AG09309 (cell line): ENCODE data around the gene FES.

ENCODE experiments used
- DNase-seq: peaks from one replicate; pipeline ENCODE4 v3.0.0-alpha.2; 2010; ENCODE audit warnings: low read depth
- H3K4me3 ChIP-seq: 2 replicates; pipeline ENCODE4 v1.5.1; 2011; ENCODE audit warnings: mild to moderate bottlenecking, low read depth, low read length, moderate library complexity; ENCODE audit not compliant: control insufficient read depth
- CTCF ChIP-seq: IDR thresholded peaks from 2 replicates; pipeline ENCODE4 v1.5.1; 2011; ENCODE audit warnings: mild to moderate bottlenecking, low read depth, low read length, inconsistent platforms; ENCODE audit not compliant: insufficient read depth, control insufficient read depth; ENCODE audit errors: missing control alignments

FES gene

GRCh38 chr15:90931575-90931827, 47.2 kb downstream of the FES start:
- DNase-seq, result no peak
- TF ChIP-seq CTCF, result no peak
- peak overlapping the region; percentile 82 for H3K4me3 ChIP-seq

GRCh38 chr15:90931828-90932659, 47.7 kb downstream of the FES start, which contains the start of gene HDDC3:
HDDC3 (minus strand) TSS chr15:90932549; CDS start chr15:90932540, 9 bp downstream.
- TF ChIP-seq CTCF, result peak; percentile 92
- no peak for DNase-seq
- peak within 1 kb of the TSS; percentile 82 for H3K4me3 ChIP-seq

- TF ChIP-seq CTCF, result no peak
- DNase-seq, result no peak
- H3K4me3 ChIP-seq, result no peak overlapping the region
Measured at GRCh38 chr15:90932660-90932991, 48.3 kb downstream of the FES start.

GRCh38 chr15:90933301-90933700, 49.0 kb downstream of the FES start:
- no peak overlapping the region for H3K4me3 ChIP-seq
- no peak for TF ChIP-seq CTCF
- DNase-seq, result no peak

GRCh38 chr15:90934256-90934948, 50.1 kb downstream of the FES start:
- H3K4me3 ChIP-seq, result peak overlapping the region; percentile 93
- no peak for DNase-seq
- TF ChIP-seq CTCF, result peak; percentile 92

GRCh38 chr15:90934949-90935751, 50.8 kb downstream of the FES start, which contains the start of gene UNC45A:
UNC45A (plus strand) TSS chr15:90935285; CDS start chr15:90935325, 40 bp downstream.
- peak within 1 kb of the TSS; percentile 93 for H3K4me3 ChIP-seq
- peak; percentile 6 for TF ChIP-seq CTCF
- no peak for DNase-seq
